H9 (cell line): ENCODE results near the gene NCCRP1. TPM values are rescaled to one million over a fixed set of nuclear protein-coding genes. Genes with fewer than 3 reads are reported as not detected.
"Not testable (repeated sequence)": the region's sequence is repeated elsewhere in the genome, so short reads cannot be mapped to it uniquely, and the experiment has no call there.

Experiments used
- DNase-seq: peaks from one replicate; pipeline ENCODE4 v3.0.0-alpha.2; 2017
- H2AFZ ChIP-seq: one replicate; pipeline ENCODE4 v1.6.1; 2013; ENCODE audit warnings: mild to moderate bottlenecking, low read length, control low read depth, moderate library complexity
- H2AK5ac ChIP-seq: 2 replicates; pipeline ENCODE4 v1.6.1; 2013; ENCODE audit warnings: low read length, control low read depth, mixed read lengths; ENCODE audit not compliant: insufficient read length
- H2BK120ac ChIP-seq: one replicate; pipeline ENCODE4 v1.6.1; 2013; ENCODE audit warnings: low read depth, mild to moderate bottlenecking, low read length, control low read depth, inconsistent platforms; ENCODE audit not compliant: poor library complexity, severe bottlenecking
- H2BK12ac ChIP-seq: 2 replicates; pipeline ENCODE4 v1.6.1; 2013; ENCODE audit warnings: low read length, control low read depth, mixed read lengths, low read depth; ENCODE audit not compliant: insufficient read length
- H2BK15ac ChIP-seq: 2 replicates; pipeline ENCODE4 v1.6.1; 2013; ENCODE audit warnings: low read depth, low read length, control low read depth
- H2BK20ac ChIP-seq: one replicate; pipeline ENCODE4 v1.6.1; 2013; ENCODE audit warnings: low read depth, mild to moderate bottlenecking, low read length, control low read depth, inconsistent platforms; ENCODE audit not compliant: poor library complexity, severe bottlenecking
- H2BK5ac ChIP-seq: 2 replicates; pipeline ENCODE4 v1.6.1; 2013; ENCODE audit warnings: low read length, control low read depth, mixed read lengths; ENCODE audit not compliant: insufficient read length
- H3K14ac ChIP-seq: 2 replicates; pipeline ENCODE4 v1.6.1; 2013; ENCODE audit warnings: low read length, control low read depth; ENCODE audit not compliant: insufficient read depth
- H3K18ac ChIP-seq: 2 replicates; pipeline ENCODE4 v1.6.1; 2013; ENCODE audit warnings: low read depth, mild to moderate bottlenecking, mixed read lengths, low read length, control low read depth; ENCODE audit not compliant: insufficient read length
- H3K23ac ChIP-seq: 2 replicates; pipeline ENCODE4 v1.6.1; 2013; ENCODE audit warnings: low read length, control low read depth, mixed read lengths, low read depth; ENCODE audit not compliant: insufficient read length
- H3K23me2 ChIP-seq: 2 replicates; pipeline ENCODE4 v1.6.1; 2013; ENCODE audit warnings: low read depth, mild to moderate bottlenecking, mixed read lengths, low read length, control low read depth; ENCODE audit not compliant: insufficient read length, poor library complexity, severe bottlenecking
- H3K27ac ChIP-seq: 2 replicates; pipeline ENCODE4 v1.5.1; 2013; ENCODE audit warnings: low read length, control low read depth, mixed read lengths, low read depth; ENCODE audit not compliant: insufficient read length
- H3K27me3 ChIP-seq: 2 replicates; pipeline ENCODE4 v1.6.1; 2013; ENCODE audit warnings: low read length, control low read depth, inconsistent platforms; ENCODE audit not compliant: insufficient read depth
- H3K4ac ChIP-seq: 2 replicates; pipeline ENCODE4 v1.6.1; 2013; ENCODE audit warnings: low read depth, mild to moderate bottlenecking, control low read depth, inconsistent platforms, low read length, moderate library complexity
- H3K4me1 ChIP-seq: 2 replicates; pipeline ENCODE4 v1.6.1; 2013; ENCODE audit warnings: low read length, control low read depth, inconsistent platforms; ENCODE audit not compliant: insufficient read depth
- H3K4me2 ChIP-seq: 2 replicates; pipeline ENCODE4 v1.6.1; 2013; ENCODE audit warnings: low read length, control low read depth, mixed read lengths; ENCODE audit not compliant: insufficient read length, insufficient read depth
- H3K56ac ChIP-seq: 2 replicates; pipeline ENCODE4 v1.6.1; 2013; ENCODE audit warnings: low read depth, mild to moderate bottlenecking, mixed read lengths, low read length, control low read depth; ENCODE audit not compliant: insufficient read length
- H3K79me1 ChIP-seq: 2 replicates; pipeline ENCODE4 v1.6.1; 2013; ENCODE audit warnings: low read depth, mild to moderate bottlenecking, moderate library complexity, low read length, control low read depth, inconsistent platforms; ENCODE audit not compliant: insufficient read depth, poor library complexity, severe bottlenecking
- H3K79me2 ChIP-seq: 2 replicates; pipeline ENCODE4 v1.6.1; 2013; ENCODE audit warnings: low read length, control low read depth, inconsistent platforms; ENCODE audit not compliant: insufficient read depth
- H3K9ac ChIP-seq: 2 replicates; pipeline ENCODE4 v1.6.1; 2013; ENCODE audit warnings: low read length, control low read depth, mixed read lengths; ENCODE audit not compliant: insufficient read length; ENCODE audit errors: extremely low read depth
- H3K9me3 ChIP-seq: one replicate; pipeline ENCODE4 v1.6.1; 2013; ENCODE audit warnings: low read depth, low read length, inconsistent platforms; ENCODE audit not compliant: control insufficient read depth
- H3T11ph ChIP-seq: one replicate; pipeline ENCODE4 v1.6.1; 2013; ENCODE audit warnings: mild to moderate bottlenecking, low read length, control low read depth, inconsistent platforms
- H4K20me1 ChIP-seq: one replicate; pipeline ENCODE4 v1.6.1; 2013; ENCODE audit not compliant: control insufficient read depth, insufficient read length, insufficient read depth
- H4K5ac ChIP-seq: 2 replicates; pipeline ENCODE4 v1.6.1; 2013; ENCODE audit warnings: low read depth, mild to moderate bottlenecking, mixed read lengths, low read length, control low read depth; ENCODE audit not compliant: insufficient read length
- H4K8ac ChIP-seq: replicated peaks from 2 replicates; pipeline ENCODE4 v1.6.1; 2013; ENCODE audit warnings: low read length, control low read depth, mixed read lengths, low read depth; ENCODE audit not compliant: insufficient read length
- H4K91ac ChIP-seq: 2 replicates; pipeline ENCODE4 v1.6.1; 2013; ENCODE audit warnings: low read depth, mild to moderate bottlenecking, moderate library complexity, mixed read lengths, low read length, control low read depth; ENCODE audit not compliant: insufficient read length
- H3K27ac Mint-ChIP-seq, 3 experiments: 2 replicates in 2 of 3; 3 replicates in 1 of 3; pipeline ENCODE4 v1.8.0; 2020 to 2021; ENCODE audit warnings: mixed read lengths in 3 of 3, mild to moderate bottlenecking in 1 of 3, moderate library complexity in 1 of 3
- H3K27me3 Mint-ChIP-seq: 2 replicates; pipeline ENCODE4 v1.8.0; 2021; ENCODE audit warnings: low read depth, mild to moderate bottlenecking, moderate library complexity, mixed read lengths
- H3K36me3 Mint-ChIP-seq, 3 experiments: 2 replicates in 2 of 3; 3 replicates in 1 of 3; pipeline ENCODE4 v1.8.0; 2020 to 2021; ENCODE audit warnings: low read depth in 3 of 3, mixed read lengths in 3 of 3; ENCODE audit not compliant: insufficient read depth in 1 of 3
- H3K4me1 Mint-ChIP-seq, 2 experiments: 2 replicates each; pipeline ENCODE4 v1.8.0; 2020; ENCODE audit warnings: mixed read lengths in 2 of 2
- H3K4me3 Mint-ChIP-seq, 2 experiments: 2 replicates in 1 of 2; 3 replicates in 1 of 2; pipeline ENCODE4 v1.8.0; 2020 to 2021; ENCODE audit warnings: mild to moderate bottlenecking in 2 of 2, mixed read lengths in 2 of 2, moderate library complexity in 1 of 2
- H3K9me3 Mint-ChIP-seq, 2 experiments: 2 replicates in 1 of 2; 3 replicates in 1 of 2; pipeline ENCODE4 v1.8.0; 2020; ENCODE audit warnings: mild to moderate bottlenecking in 2 of 2, mixed read lengths in 2 of 2, moderate library complexity in 1 of 2
- WGBS: extraction: QIAGEN DNeasy Blood & Tissue Kit; methylation state at CpG from one replicate; pipeline ENCODE4 v1.1.7; 2013; ENCODE audit warnings: missing lambda C conversion rate, low lambda C conversion rate, mixed read lengths; ENCODE audit not compliant: insufficient read length; ENCODE audit errors: extremely low coverage; 5-methylcytosine and 5-hydroxymethylcytosine counted together
- total RNA-seq: library from RNA; stranded (reverse); gene quantifications from 2 replicates; pipeline ENCODE4 v1.2.1, GENCODE V29; 2021
- TF ChIP-seq, protein P1 (sequence below): fragments of 200-600 bp; sonication (generic); conservative IDR thresholded peaks from 3 replicates; pipeline ENCODE4 v1.8.0; 2021; ENCODE audit warnings: antibody characterized with exemption, mild to moderate bottlenecking

NCCRP1 gene
- total RNA-seq, 1 experiment from 2014 or later = 1.9 TPM

DNA sequence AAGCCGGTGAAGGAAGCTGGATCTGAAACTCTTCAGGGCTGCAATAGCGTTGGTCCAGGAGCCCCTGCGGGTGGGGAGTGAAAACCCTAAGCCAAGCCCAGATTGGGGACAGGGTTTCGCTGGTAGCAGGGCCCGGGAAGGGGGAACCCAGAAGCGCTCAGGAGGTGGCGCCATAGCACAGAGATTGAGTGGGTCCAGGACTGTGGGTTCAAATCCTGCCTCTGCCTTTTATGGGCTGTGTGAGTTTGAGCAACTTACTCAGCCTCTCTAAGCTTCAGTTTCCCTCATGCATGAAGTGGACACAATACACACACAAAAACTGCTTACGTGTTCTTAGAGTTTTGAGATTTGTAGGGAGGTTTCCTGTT is 15.6 kb downstream of the NCCRP1 start:
- H3K4me1 ChIP-seq = no peaks in the 10 kb centered on the region
- Mint-ChIP-seq H3K9me3 (peaks cover 12 to 14% of the 10 kb centered on the region in 2 experiments; a peak in 4 of 5 replicates), H3K27me3 (peaks cover 20% of the 10 kb centered on the region), H3K4me1 (no peaks in the 10 kb centered on the region), H3K27ac (peak overlapping the region in 1 of 3 experiments; percentile 40; a peak in 1 of 7 replicates), H3K36me3 (peaks cover 0 to 2% (median 0%) of the 10 kb centered on the region in 3 experiments; a peak in 2 of 7 replicates), H3K4me3 (peak overlapping the region in 1 of 2 experiments; percentile 5; a peak in 1 of 5 replicates)
- H3K9ac ChIP-seq = no peak overlapping the region
- no peak overlapping the region for H2AK5ac ChIP-seq
- H3T11ph ChIP-seq = no peak overlapping the region
- no peak overlapping the region for H4K8ac ChIP-seq
- H3K18ac ChIP-seq = no peak overlapping the region
- H2AFZ ChIP-seq = no peak overlapping the region
- H3K27ac ChIP-seq = no peak overlapping the region
- no peak overlapping the region for H3K56ac ChIP-seq
- no peaks in the 10 kb centered on the region for H3K27me3 ChIP-seq
- no peaks in the 10 kb centered on the region for H3K23me2 ChIP-seq
- no CpG with 5 or more reads among the region's 8 CpGs for WGBS
- TF ChIP-seq, protein P1, sequence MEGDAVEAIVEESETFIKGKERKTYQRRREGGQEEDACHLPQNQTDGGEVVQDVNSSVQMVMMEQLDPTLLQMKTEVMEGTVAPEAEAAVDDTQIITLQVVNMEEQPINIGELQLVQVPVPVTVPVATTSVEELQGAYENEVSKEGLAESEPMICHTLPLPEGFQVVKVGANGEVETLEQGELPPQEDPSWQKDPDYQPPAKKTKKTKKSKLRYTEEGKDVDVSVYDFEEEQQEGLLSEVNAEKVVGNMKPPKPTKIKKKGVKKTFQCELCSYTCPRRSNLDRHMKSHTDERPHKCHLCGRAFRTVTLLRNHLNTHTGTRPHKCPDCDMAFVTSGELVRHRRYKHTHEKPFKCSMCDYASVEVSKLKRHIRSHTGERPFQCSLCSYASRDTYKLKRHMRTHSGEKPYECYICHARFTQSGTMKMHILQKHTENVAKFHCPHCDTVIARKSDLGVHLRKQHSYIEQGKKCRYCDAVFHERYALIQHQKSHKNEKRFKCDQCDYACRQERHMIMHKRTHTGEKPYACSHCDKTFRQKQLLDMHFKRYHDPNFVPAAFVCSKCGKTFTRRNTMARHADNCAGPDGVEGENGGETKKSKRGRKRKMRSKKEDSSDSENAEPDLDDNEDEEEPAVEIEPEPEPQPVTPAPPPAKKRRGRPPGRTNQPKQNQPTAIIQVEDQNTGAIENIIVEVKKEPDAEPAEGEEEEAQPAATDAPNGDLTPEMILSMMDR = peak; percentile 78
- no peak overlapping the region for H4K91ac ChIP-seq
- H2BK12ac ChIP-seq = no peak overlapping the region
- no peak overlapping the region for H3K4ac ChIP-seq
- H3K23ac ChIP-seq = no peak overlapping the region
- H3K79me1 ChIP-seq = no peaks in the 10 kb centered on the region
- H2BK15ac ChIP-seq = no peak overlapping the region
- H3K79me2 ChIP-seq = no peaks in the 10 kb centered on the region
- H3K9me3 ChIP-seq = no peaks in the 10 kb centered on the region
- H3K4me2 ChIP-seq = no peak overlapping the region
- no peak overlapping the region for H2BK20ac ChIP-seq
- no peak overlapping the region for H2BK120ac ChIP-seq
- H4K5ac ChIP-seq = no peak overlapping the region
- DNase-seq = peak; percentile 70
- H3K14ac ChIP-seq = no peak overlapping the region
- H4K20me1 ChIP-seq = no peaks in the 10 kb centered on the region
- no peak overlapping the region for H2BK5ac ChIP-seq

GRCh38 chr19:39215323-39215722 is 18.6 kb downstream of the NCCRP1 start:
- H3K27me3 Mint-ChIP-seq = peaks cover 33% of the 10 kb centered on the region
- H2BK20ac ChIP-seq, H4K5ac ChIP-seq, H3K4ac ChIP-seq, H3K27ac ChIP-seq, H2AK5ac ChIP-seq, H3K4me2 ChIP-seq, H3K18ac ChIP-seq, H4K8ac ChIP-seq, H3K4me1 Mint-ChIP-seq, H3K79me1 ChIP-seq, H2BK12ac ChIP-seq, H3K9me3 ChIP-seq, H3K23ac ChIP-seq, H2AFZ ChIP-seq, H3K14ac ChIP-seq, H3K27ac Mint-ChIP-seq, H2BK15ac ChIP-seq, H2BK5ac ChIP-seq, H2BK120ac ChIP-seq, H4K20me1 ChIP-seq, H3K27me3 ChIP-seq, H3T11ph ChIP-seq, H3K56ac ChIP-seq, DNase-seq, H3K23me2 ChIP-seq, H3K79me2 ChIP-seq, H4K91ac ChIP-seq, H3K36me3 Mint-ChIP-seq, H3K4me1 ChIP-seq, H3K9ac ChIP-seq, H3K4me3 Mint-ChIP-seq: not testable (repeated sequence)
- no CpG with 5 or more reads among the region's 3 CpGs for WGBS
- H3K9me3 Mint-ChIP-seq = peaks cover 12 to 15% of the 10 kb centered on the region in 2 experiments
